Measurements from ENCODE around the gene TOP2A.
"Not testable (repeated sequence)": the region's sequence is repeated elsewhere in the genome, so short reads cannot be mapped to it uniquely, and the experiment has no call there.

The TOP2A gene

GRCh38 chr17:40430272-40431230 is 12.9 kb upstream of the TOP2A start:
- DNase-seq (ENCODE audit: low read depth), result no peak

GRCh38 chr17:40427002-40427491 is 9.4 kb upstream of the TOP2A start:
- no peak for DNase-seq (ENCODE audit: low read depth)

- DNase-seq (ENCODE audit: low read depth), result no peak
These were observed 8.0 kb upstream of the TOP2A start for GRCh38 chr17:40425741-40426140.

- no peak for DNase-seq (ENCODE audit: low read depth)
These were observed 5.4 kb upstream of the TOP2A start for GRCh38 chr17:40422990-40423633.

- no peak for DNase-seq (ENCODE audit: low read depth)
These were observed 2.0 kb upstream of the TOP2A start for GRCh38 chr17:40419559-40420331.

GRCh38 chr17:40418428-40418706 is 671 bp upstream of the TOP2A start:
- DNase-seq (ENCODE audit: low read depth), result no peak

GRCh38 chr17:40417258-40417608 is 463 bp downstream of the TOP2A start:
- no peak for DNase-seq (ENCODE audit: low read depth)

GRCh38 chr17:40416671-40417070 is 1.0 kb downstream of the TOP2A start:
- DNase-seq (ENCODE audit: low read depth), result no peak

GRCh38 chr17:40415390-40415789 is 2.3 kb downstream of the TOP2A start:
- no peak for DNase-seq (ENCODE audit: low read depth)

GRCh38 chr17:40414312-40414711 is 3.4 kb downstream of the TOP2A start:
- DNase-seq (ENCODE audit: low read depth), result not testable (repeated sequence)

GRCh38 chr17:40412880-40413279 is 4.8 kb downstream of the TOP2A start:
- DNase-seq (ENCODE audit: low read depth), result no peak

GRCh38 chr17:40411821-40412220 is 5.9 kb downstream of the TOP2A start:
- no peak for DNase-seq (ENCODE audit: low read depth)

GRCh38 chr17:40410082-40410481 is 7.6 kb downstream of the TOP2A start:
- no peak for DNase-seq (ENCODE audit: low read depth)

- DNase-seq (ENCODE audit: low read depth), result not testable (repeated sequence)
These were observed 8.2 kb downstream of the TOP2A start for GRCh38 chr17:40409540-40409939.

GRCh38 chr17:40407460-40407859 is 10.2 kb downstream of the TOP2A start:
- DNase-seq (ENCODE audit: low read depth), result no peak

GRCh38 chr17:40404003-40404402 is 13.7 kb downstream of the TOP2A start:
- DNase-seq (ENCODE audit: low read depth), result no peak

GRCh38 chr17:40402668-40403067 is 15.0 kb downstream of the TOP2A start:
- no peak for DNase-seq (ENCODE audit: low read depth)

GRCh38 chr17:40399185-40399584 is 18.5 kb downstream of the TOP2A start:
- no peak for DNase-seq (ENCODE audit: low read depth)

- not testable (repeated sequence) for DNase-seq (ENCODE audit: low read depth)
These were observed 31.1 kb downstream of the TOP2A start for GRCh38 chr17:40386555-40386954.

GRCh38 chr17:40382251-40382650 is 35.4 kb downstream of the TOP2A start:
- no peak for DNase-seq (ENCODE audit: low read depth)

- DNase-seq (ENCODE audit: low read depth), result no peak
These were observed 38.7 kb downstream of the TOP2A start for GRCh38 chr17:40378966-40379365.

- no peak for DNase-seq (ENCODE audit: low read depth)
These were observed 39.9 kb downstream of the TOP2A start for GRCh38 chr17:40377832-40378231.

GRCh38 chr17:40376541-40376940 is 41.2 kb downstream of the TOP2A start:
- not testable (repeated sequence) for DNase-seq (ENCODE audit: low read depth)

Measured in stimulated activated CD8-positive, alpha-beta memory T cell treated with anti-CD3 and anti-CD28 coated beads, Interleukin-12 subunit alpha, Interleukin-12 subunit beta, amount 100 ng/mL, for 1 hour (primary cell).